IMR-90 (cell line): ENCODE measurements around the gene TOX3. TPM values are rescaled to one million over a fixed set of nuclear protein-coding genes. Genes with fewer than 3 reads are reported as not detected.

Experiments used
- ATAC-seq: fragments of 200-7000 bp; cut with Tn5 transposase; 2 replicates; pipeline ENCODE4 v1.9.1; 2020; ENCODE audit warnings: low read depth, mild to moderate bottlenecking, moderate library complexity
- BruUV-seq: library from RNA; stranded (reverse); fragments of 400-500 nt; replicated peaks from 2 replicates; lab custom pipeline; 2021; lab: Mats Ljungman, UMichigan
- CTCF ChIA-PET: fragments of 300-600 bp; formaldehyde crosslinking; extraction: SDS; loops from one replicate; lab custom pipeline; 2021; ENCODE audit warnings: antibody characterized with exemption; lab: Yijun Ruan, JAX
- POLR2A ChIA-PET: fragments of 300-600 bp; sonication (Branson Sonifier 250); formaldehyde crosslinking; loops from one replicate; lab custom pipeline; 2022; ENCODE audit warnings: antibody characterized with exemption; ENCODE audit not compliant: unreplicated experiment; lab: Charles Lee
- DNase-seq: peaks from one replicate; pipeline ENCODE4 v3.0.0; 2013
- H2AFZ ChIP-seq: replicated peaks from 2 replicates; pipeline ENCODE3; 2013; ENCODE audit warnings: low read length, mild to moderate bottlenecking; ENCODE audit not compliant: poor library complexity
- H2AK5ac ChIP-seq: 2 replicates; pipeline ENCODE4 v1.6.1; 2013; ENCODE audit warnings: low read depth, low read length, inconsistent platforms
- H2AK9ac ChIP-seq: replicated peaks from 2 replicates; pipeline ENCODE3; 2013; ENCODE audit warnings: mild to moderate bottlenecking, low read depth, low read length, moderate library complexity; ENCODE audit not compliant: poor library complexity
- H2BK120ac ChIP-seq: 2 replicates; pipeline ENCODE4 v1.6.1; 2013; ENCODE audit warnings: low read depth, low read length, inconsistent platforms
- H2BK15ac ChIP-seq: 3 replicates; pipeline ENCODE4 v1.6.1; 2013; ENCODE audit warnings: low read depth, low read length, inconsistent platforms
- H2BK20ac ChIP-seq: 2 replicates; pipeline ENCODE4 v1.6.1; 2013; ENCODE audit warnings: low read depth, mild to moderate bottlenecking, inconsistent platforms, low read length, moderate library complexity
- H2BK5ac ChIP-seq: 2 replicates; pipeline ENCODE4 v1.6.1; 2013; ENCODE audit warnings: mild to moderate bottlenecking, low read depth, low read length, inconsistent platforms; ENCODE audit not compliant: poor library complexity, severe bottlenecking
- H3K14ac ChIP-seq: replicated peaks from 2 replicates; pipeline ENCODE4 v1.6.1; 2013; ENCODE audit warnings: low read depth, low read length, inconsistent platforms
- H3K18ac ChIP-seq: 2 replicates; pipeline ENCODE4 v1.6.1; 2013; ENCODE audit warnings: low read depth, low read length, control low read depth
- H3K23ac ChIP-seq: 2 replicates; pipeline ENCODE4 v1.6.1; 2013; ENCODE audit warnings: low read depth, low read length, inconsistent platforms
- H3K27ac ChIP-seq: 2 replicates; pipeline ENCODE4 v1.5.1; 2013; ENCODE audit warnings: mild to moderate bottlenecking, control low read depth, low read length; ENCODE audit not compliant: insufficient read depth
- H3K27me3 ChIP-seq: 2 replicates; pipeline ENCODE4 v1.6.1; 2013; ENCODE audit warnings: low read length; ENCODE audit not compliant: control insufficient read depth, insufficient read depth
- H3K36me3 ChIP-seq: 2 replicates; pipeline ENCODE4 v1.6.1; 2013; ENCODE audit warnings: low read length, mixed read lengths; ENCODE audit not compliant: control insufficient read depth, insufficient read depth
- H3K4ac ChIP-seq: 2 replicates; pipeline ENCODE4 v1.6.1; 2013; ENCODE audit warnings: low read depth, low read length, inconsistent platforms
- H3K4me1 ChIP-seq: 2 replicates; pipeline ENCODE4 v1.6.1; 2013; ENCODE audit warnings: low read length, mixed read lengths; ENCODE audit not compliant: control insufficient read depth, insufficient read depth
- H3K4me2 ChIP-seq: 2 replicates; pipeline ENCODE4 v1.6.1; 2013; ENCODE audit warnings: low read depth, mild to moderate bottlenecking, control low read depth, low read length, moderate library complexity
- H3K4me3 ChIP-seq: 2 replicates; pipeline ENCODE4 v1.5.1; 2013; ENCODE audit warnings: low read depth, mild to moderate bottlenecking, control low read depth, low read length, moderate library complexity; ENCODE audit not compliant: insufficient read depth
- H3K56ac ChIP-seq: 2 replicates; pipeline ENCODE4 v1.6.1; 2013; ENCODE audit warnings: low read length, inconsistent platforms; ENCODE audit not compliant: insufficient read depth; ENCODE audit errors: extremely low read depth
- H3K79me1 ChIP-seq, 2 experiments: 2 replicates each; pipeline ENCODE4 v1.6.1; 2013; ENCODE audit warnings: low read length in 2 of 2, inconsistent platforms in 1 of 2, low read depth in 1 of 2
- H3K9ac ChIP-seq: 2 replicates; pipeline ENCODE4 v1.6.1; 2013; ENCODE audit warnings: low read depth, low read length, control low read depth
- H3K9me1 ChIP-seq: 2 replicates; pipeline ENCODE4 v1.6.1; 2013; ENCODE audit warnings: low read length, inconsistent platforms; ENCODE audit not compliant: insufficient read depth
- H3K9me3 ChIP-seq: 2 replicates; pipeline ENCODE4 v1.6.1; 2013; ENCODE audit warnings: low read length; ENCODE audit not compliant: control insufficient read depth, insufficient read depth
- H4K20me1 ChIP-seq: 2 replicates; pipeline ENCODE4 v1.6.1; 2013; ENCODE audit warnings: low read length, inconsistent platforms; ENCODE audit not compliant: insufficient read depth
- H4K5ac ChIP-seq: 2 replicates; pipeline ENCODE4 v1.6.1; 2013; ENCODE audit warnings: mild to moderate bottlenecking, low read depth, low read length, control low read depth
- H4K8ac ChIP-seq, 2 experiments: 2 replicates each; pipeline ENCODE4 v1.6.1; 2013; ENCODE audit warnings: low read depth in 2 of 2, low read length in 2 of 2, control low read depth in 1 of 2, inconsistent platforms in 1 of 2
- H4K91ac ChIP-seq: 2 replicates; pipeline ENCODE4 v1.6.1; 2013; ENCODE audit warnings: low read depth, low read length, inconsistent platforms; ENCODE audit not compliant: insufficient read depth
- BHLHE40 ChIP-seq: fragments of 150-350 bp; IDR thresholded peaks from 2 replicates; pipeline ENCODE4 v1.6.1; 2016; ENCODE audit warnings: mild to moderate bottlenecking, low read depth, low read length
- CHD1 ChIP-seq: IDR thresholded peaks from 2 replicates; pipeline ENCODE4 v1.6.1; 2012; ENCODE audit warnings: low read depth, low read length, improper control_type of control experiment
- CTCF ChIP-seq: conservative IDR thresholded peaks from 2 replicates; pipeline ENCODE4 v1.5.1; 2012; ENCODE audit warnings: mild to moderate bottlenecking, low read depth, low read length, improper control_type of control experiment
- ELK1 ChIP-seq: fragments of 150-350 bp; IDR thresholded peaks from 2 replicates; pipeline ENCODE4 v1.6.1; 2016; ENCODE audit warnings: low read depth, mild to moderate bottlenecking, low read length, moderate library complexity, borderline replicate concordance
- FOS ChIP-seq: fragments of 150-350 bp; IDR thresholded peaks from 2 replicates; pipeline ENCODE4 v1.6.1; 2016; ENCODE audit warnings: low read depth, low read length
- MAFK ChIP-seq: IDR thresholded peaks from 2 replicates; pipeline ENCODE4 v1.6.1; 2012; ENCODE audit warnings: low read depth, low read length, improper control_type of control experiment
- MXI1 ChIP-seq: IDR thresholded peaks from 2 replicates; pipeline ENCODE4 v1.6.1; 2012; ENCODE audit warnings: low read depth, mild to moderate bottlenecking, low read length, moderate library complexity, borderline replicate concordance
- RCOR1 ChIP-seq: IDR thresholded peaks from 2 replicates; pipeline ENCODE4 v1.6.1; 2012; ENCODE audit warnings: mild to moderate bottlenecking, low read length, improper control_type of control experiment; ENCODE audit not compliant: insufficient replicate concordance
- RFX5 ChIP-seq: IDR thresholded peaks from 2 replicates; pipeline ENCODE4 v1.8.0; 2012; ENCODE audit warnings: low read depth, mild to moderate bottlenecking, low read length, moderate library complexity
- WGBS, 2 experiments: methylation state at CpG; one replicate each; pipeline versions ENCODE4 v1.1.5 to v1.1.7; 2013; ENCODE audit warnings: missing lambda C conversion rate in 2 of 2; ENCODE audit not compliant: insufficient read length in 1 of 2; ENCODE audit errors: extremely low coverage in 2 of 2; 5-methylcytosine and 5-hydroxymethylcytosine counted together
- dilution Hi-C: fragments of 300-500 bp; cut with HindIII; formaldehyde crosslinking; loops from one replicate; pipeline ENCODE4 v1.14.3; 2018; ENCODE audit warnings: low sequenced_read_pairs; ENCODE audit not compliant: unreplicated experiment
- in situ Hi-C: fragments of 300-500 bp; cut with MboI; formaldehyde crosslinking; loops from 3 replicates; pipeline ENCODE4 v1.14.3; 2019; ENCODE audit warnings: low sequenced_read_pairs, inconsistent platforms, mixed read lengths
- intact Hi-C: fragments of 100-400 bp; cut with micrococcal nuclease; formaldehyde crosslinking; loops from 2 replicates; pipeline ENCODE4 v1.10.0; 2022
- polyA plus RNA-seq, 3 experiments: library from polyadenylated mRNA; depleted of rRNA; stranded (reverse); fragments of >200 nt; gene quantifications; 2 replicates each; pipeline ENCODE4 v1.2.3, GENCODE V29; 2012; ENCODE audit warnings: low replicate concordance in 1 of 3
- total RNA-seq: library from RNA; depleted of rRNA; stranded (reverse); fragments of >200 nt; gene quantifications from 2 replicates; pipeline ENCODE4 v1.2.3, GENCODE V29; 2012

Gene TOX3
- total and polyA plus RNA-seq, 2 of the 4 experiments (the other 2 are of a cell fraction), result not detected

GRCh38 chr16:52544703-52545102, 2.2 kb downstream of the TOX3 start:
- no peaks in the 10 kb centered on the region for H4K20me1 ChIP-seq
- H2BK20ac ChIP-seq, result no peak overlapping the region
- no peak overlapping the region for H3K9ac ChIP-seq
- in situ Hi-C loops, result no loop called here
- H3K4me1 ChIP-seq, result no peaks in the 10 kb centered on the region
- no peak overlapping the region for H2AK5ac ChIP-seq
- no peaks in the 10 kb centered on the region for H3K9me3 ChIP-seq
- no peaks in the 10 kb centered on the region for H3K36me3 ChIP-seq
- H2BK120ac ChIP-seq, result no peak overlapping the region
- H3K56ac ChIP-seq, result no peak overlapping the region
- no peak overlapping the region for H4K91ac ChIP-seq
- no TSS peak for BruUV-seq
- intact Hi-C loops, result no loop called here
- no peak overlapping the region for H4K8ac ChIP-seq
- no peak overlapping the region for H3K4me2 ChIP-seq
- no peak overlapping the region for H3K4ac ChIP-seq
- peaks cover 22% of the 10 kb centered on the region for H3K27me3 ChIP-seq
- no peak overlapping the region for H2BK15ac ChIP-seq
- ATAC-seq, result no peak
- H4K5ac ChIP-seq, result no peak overlapping the region
- ChIA-PET CTCF (no interaction called here), POLR2A (no interaction called here)
- H3K4me3 ChIP-seq, result no peak overlapping the region
- H3K27ac ChIP-seq, result no peak overlapping the region
- H3K23ac ChIP-seq, result no peak overlapping the region
- TF ChIP-seq BHLHE40, result no peak
- TF ChIP-seq MXI1, result no peak
- TF ChIP-seq RFX5, result no peak
- no peak for TF ChIP-seq ELK1
- no peak for TF ChIP-seq CHD1
- TF ChIP-seq CTCF, result no peak
- no peak for TF ChIP-seq RCOR1
- no peak for TF ChIP-seq FOS
- TF ChIP-seq MAFK, result no peak
- H3K79me1 ChIP-seq, result no peaks in the 10 kb centered on the region
- no peak overlapping the region for H3K14ac ChIP-seq
- H3K18ac ChIP-seq, result no peak overlapping the region
- no peaks in the 10 kb centered on the region for H3K9me1 ChIP-seq
- H2AFZ ChIP-seq, result no peak overlapping the region
- H2BK5ac ChIP-seq, result no peak overlapping the region
- no peak overlapping the region for H2AK9ac ChIP-seq
- DNase-seq, result no peak
- WGBS, 2 experiments, result no CpG with 5 or more reads among the region's 2 CpGs
- dilution Hi-C loops, result no loop called here
